HEK293 (cell line): Measurements from ENCODE around the gene ACTA2.

Experiments used
- CTCF ChIA-PET: fragments of 350-600 bp; formaldehyde crosslinking; extraction: SDS; loops from one replicate; lab custom pipeline; 2021; ENCODE audit warnings: antibody characterized with exemption; lab: Yijun Ruan, JAX
- POLR2A ChIA-PET: fragments of 300-600 bp; formaldehyde crosslinking; extraction: SDS; loops from one replicate; lab custom pipeline; 2020; ENCODE audit warnings: antibody characterized with exemption, inconsistent platforms; lab: Yijun Ruan, JAX
- H3K27ac ChIP-seq: fragments of 200-500 bp; sonication (Bioruptor generic); 2 replicates; pipeline ENCODE4 v1.5.1; 2014; ENCODE audit warnings: low read depth, low read length, control low read depth, inconsistent platforms; ENCODE audit errors: extremely low read depth
- H3K36me3 ChIP-seq, 2 experiments: fragments of 200-500 bp in 1 of 2; sonication (Bioruptor generic) in 1 of 2; 1 replicate in 1 of 2; 2 replicates in 1 of 2; pipeline ENCODE4 v1.5.1; 2014 to 2017; ENCODE audit warnings: inconsistent platforms in 2 of 2, low read length in 2 of 2; ENCODE audit not compliant: control insufficient read depth in 2 of 2, insufficient read depth in 1 of 2
- H3K4me1 ChIP-seq: fragments of 200-500 bp; sonication (Bioruptor generic); 2 replicates; pipeline ENCODE4 v1.5.1; 2014; ENCODE audit warnings: mild to moderate bottlenecking, low read length, inconsistent platforms; ENCODE audit not compliant: control insufficient read depth, insufficient read depth
- H3K4me3 ChIP-seq: 2 replicates; pipeline ENCODE4 v1.5.1; 2011; ENCODE audit warnings: low read depth, mild to moderate bottlenecking, control low read depth, low read length, moderate library complexity
- H3K9me3 ChIP-seq: fragments of 200-500 bp; sonication (Bioruptor generic); 2 replicates; pipeline ENCODE4 v1.5.1; 2014; ENCODE audit warnings: low read depth, low read length, inconsistent platforms; ENCODE audit not compliant: control insufficient read depth, insufficient read depth
- REPIN1 ChIP-seq: fragments of 450-650 bp; formaldehyde crosslinking; IDR thresholded peaks from 2 replicates; pipeline ENCODE4 v1.5.1; 2017; ENCODE audit warnings: missing biosample characterization, missing genetic modification characterization, low read depth
- REST ChIP-seq: fragments of 450-650 bp; formaldehyde crosslinking; IDR thresholded peaks from 2 replicates; pipeline ENCODE4 v1.5.1; 2016; ENCODE audit warnings: missing biosample characterization, missing genetic modification characterization
- SCRT1 ChIP-seq: fragments of 450-650 bp; formaldehyde crosslinking; IDR thresholded peaks from 2 replicates; pipeline ENCODE4 v1.5.1; 2016; ENCODE audit warnings: missing biosample characterization, missing genetic modification characterization, borderline replicate concordance
- SETDB1 ChIP-seq: IDR thresholded peaks from one replicate; pipeline ENCODE4 v1.6.1; 2017; ENCODE audit warnings: mild to moderate bottlenecking, low read length, moderate library complexity, mixed read lengths; ENCODE audit not compliant: insufficient read length
- TCF7L2 ChIP-seq: IDR thresholded peaks from 2 replicates; pipeline ENCODE4 v1.6.1; 2011; ENCODE audit warnings: low read depth, mild to moderate bottlenecking, inconsistent platforms, low read length, moderate library complexity, borderline replicate concordance
- ZBTB6 ChIP-seq: fragments of 450-650 bp; formaldehyde crosslinking; IDR thresholded peaks from 2 replicates; pipeline ENCODE4 v1.5.1; 2017; ENCODE audit warnings: missing biosample characterization, missing genetic modification characterization
- ZFP41 ChIP-seq: fragments of 450-650 bp; formaldehyde crosslinking; IDR thresholded peaks from 2 replicates; pipeline ENCODE4 v1.5.1; 2016; ENCODE audit warnings: missing biosample characterization, missing genetic modification characterization, borderline replicate concordance
- ZNF169 ChIP-seq: fragments of 450-650 bp; formaldehyde crosslinking; IDR thresholded peaks from 2 replicates; pipeline ENCODE4 v1.5.1; 2016; ENCODE audit warnings: missing biosample characterization, missing genetic modification characterization
- ZNF202 ChIP-seq: fragments of 450-650 bp; formaldehyde crosslinking; IDR thresholded peaks from 2 replicates; pipeline ENCODE4 v1.5.1; 2016; ENCODE audit warnings: missing biosample characterization, missing genetic modification characterization, borderline replicate concordance
- ZNF274 ChIP-seq, 2 experiments: fragments of 200-500 bp in 1 of 2; fragments of 450-650 bp in 1 of 2; sonication (Bioruptor generic) in 1 of 2; formaldehyde crosslinking in 1 of 2; IDR thresholded peaks; 2 replicates each; pipeline versions ENCODE4 v1.5.1 to v1.6.1; 2014 to 2016; ENCODE audit warnings: borderline replicate concordance in 1 of 2, inconsistent platforms in 1 of 2, low read length in 1 of 2, missing biosample characterization in 1 of 2, missing genetic modification characterization in 1 of 2
- ZNF324 ChIP-seq: fragments of 450-650 bp; formaldehyde crosslinking; IDR thresholded peaks from 2 replicates; pipeline ENCODE4 v1.5.1; 2016; ENCODE audit warnings: missing biosample characterization, missing genetic modification characterization
- ZNF341 ChIP-seq: fragments of 450-650 bp; formaldehyde crosslinking; IDR thresholded peaks from 2 replicates; pipeline ENCODE4; 2016; ENCODE audit warnings: low read depth, missing biosample characterization, missing genetic modification characterization
- ZNF362 ChIP-seq: fragments of 450-650 bp; formaldehyde crosslinking; IDR thresholded peaks from 2 replicates; pipeline ENCODE4 v1.5.1; 2016; ENCODE audit warnings: missing biosample characterization, missing genetic modification characterization
- ZNF398 ChIP-seq: fragments of 450-650 bp; formaldehyde crosslinking; IDR thresholded peaks from 2 replicates; pipeline ENCODE4 v1.5.1; 2017; ENCODE audit warnings: missing biosample characterization, missing genetic modification characterization
- ZNF423 ChIP-seq: fragments of 450-650 bp; formaldehyde crosslinking; IDR thresholded peaks from 2 replicates; pipeline ENCODE4 v1.5.1; 2016; ENCODE audit warnings: missing biosample characterization, missing genetic modification characterization
- ZNF555 ChIP-seq: fragments of 450-650 bp; formaldehyde crosslinking; conservative IDR thresholded peaks from 2 replicates; pipeline ENCODE4 v1.5.1; 2017; ENCODE audit warnings: missing biosample characterization, mild to moderate bottlenecking, missing genetic modification characterization, inconsistent platforms
- ZNF600 ChIP-seq: fragments of 450-650 bp; formaldehyde crosslinking; IDR thresholded peaks from 2 replicates; pipeline ENCODE4 v1.5.1; 2016; ENCODE audit warnings: missing biosample characterization, missing genetic modification characterization
- ZNF629 ChIP-seq: fragments of 450-650 bp; formaldehyde crosslinking; IDR thresholded peaks from 2 replicates; pipeline ENCODE4 v1.5.1; 2017; ENCODE audit warnings: missing biosample characterization, missing genetic modification characterization
- ZNF639 ChIP-seq: fragments of 450-650 bp; formaldehyde crosslinking; IDR thresholded peaks from 2 replicates; pipeline ENCODE4 v1.5.1; 2016; ENCODE audit warnings: missing biosample characterization, missing genetic modification characterization
- ZNF664 ChIP-seq: fragments of 450-650 bp; formaldehyde crosslinking; IDR thresholded peaks from 2 replicates; pipeline ENCODE4 v1.5.1; 2016; ENCODE audit warnings: missing biosample characterization, missing genetic modification characterization
- ZNF677 ChIP-seq: fragments of 450-650 bp; IDR thresholded peaks from 2 replicates; pipeline ENCODE4 v1.5.0; 2018; ENCODE audit warnings: missing biosample characterization, mild to moderate bottlenecking, missing genetic modification characterization, moderate library complexity
- ZNF777 ChIP-seq: fragments of 450-650 bp; formaldehyde crosslinking; IDR thresholded peaks from 2 replicates; pipeline ENCODE4 v1.5.1; 2017; ENCODE audit warnings: missing biosample characterization, missing genetic modification characterization, borderline replicate concordance
- ZSCAN16 ChIP-seq: fragments of 450-650 bp; formaldehyde crosslinking; IDR thresholded peaks from 2 replicates; pipeline ENCODE4 v1.5.1; 2016; ENCODE audit warnings: missing biosample characterization, missing genetic modification characterization
- ZSCAN5A ChIP-seq: fragments of 450-650 bp; formaldehyde crosslinking; IDR thresholded peaks from 2 replicates; pipeline ENCODE4 v1.5.1; 2016; ENCODE audit warnings: missing biosample characterization, missing genetic modification characterization
- ZXDB ChIP-seq: fragments of 450-650 bp; formaldehyde crosslinking; IDR thresholded peaks from 2 replicates; pipeline ENCODE4 v1.5.1; 2016; ENCODE audit warnings: missing biosample characterization, missing genetic modification characterization

ACTA2 gene

GRCh38 chr10:88954458-88955083 is 2.0 kb upstream of the ACTA2 start:
- ChIA-PET POLR2A (no interaction called here), CTCF (interaction anchor here (0.9 to 1.5 kb wide), 4 partner anchors 8 to 118 kb away, joined by 3 to 6 read pairs (median 4); no protein-coding TSS in a partner anchor)
- no peaks in the 10 kb centered on the region for H3K9me3 ChIP-seq
- H3K4me1 ChIP-seq = peaks cover 13% of the 10 kb centered on the region
- H3K36me3 ChIP-seq = no peaks in the 10 kb centered on the region
- TF ChIP-seq ZNF341 (tag by site-specific recombination) (no peak), ZNF169 (no peak), ZSCAN5A (tag by site-specific recombination) (no peak), ZNF398 (no peak), ZNF274 (IDR thresholded peaks at IDR 0.05; ENCODE audit: low read length) (no peak), ZNF274 (tag by site-specific recombination; IDR thresholded peaks at IDR 0.05; ENCODE audit: borderline replicate concordance) (no peak), ZNF677 (tag by site-specific recombination) (no peak), ZNF555 (no peak), ZNF600 (tag by site-specific recombination) (no peak), ZXDB (tag by site-specific recombination) (no peak), TCF7L2 (no peak), ZNF362 (tag by site-specific recombination) (no peak), ZNF664 (tag by site-specific recombination) (no peak), ZSCAN16 (tag by site-specific recombination) (no peak), SETDB1 (no peak), SCRT1 (tag by site-specific recombination) (no peak)
- H3K4me3 ChIP-seq = no peak overlapping the region
- H3K27ac ChIP-seq = no peak overlapping the region

- Histone ChIP-seq H3K9me3 (no peaks in the 10 kb centered on the region), H3K27ac (no peak overlapping the region), H3K36me3 (no peaks in the 10 kb centered on the region), H3K4me1 (peaks cover 13% of the 10 kb centered on the region), H3K4me3 (no peak overlapping the region)
- ChIA-PET POLR2A (no interaction called here), CTCF (interaction anchor here (0.9 to 1.5 kb wide), 4 partner anchors 9 to 117 kb away, joined by 3 to 6 read pairs (median 4); no protein-coding TSS in a partner anchor)
- TF ChIP-seq ZFP41 = no peak
- no peak for TF ChIP-seq ZNF639
- TF ChIP-seq REST (tag by site-specific recombination) = no peak
- TF ChIP-seq ZNF324 (tag by site-specific recombination) = no peak
- TF ChIP-seq ZNF423 (tag by site-specific recombination) = no peak
- no peak for TF ChIP-seq ZNF777 (tag by site-specific recombination)
- TF ChIP-seq ZNF629 (tag by site-specific recombination) = no peak
- TF ChIP-seq ZNF202 = no peak
- no peak for TF ChIP-seq ZBTB6 (tag by site-specific recombination)
- no peak for TF ChIP-seq REPIN1 (tag by site-specific recombination)
Measured at GRCh38 chr10:88953662-88954061, 1.1 kb upstream of the ACTA2 start.
